H7 (cell line): ENCODE results near the gene NDUFB11. TPM values are rescaled to one million over a fixed set of nuclear protein-coding genes. Genes with fewer than 3 reads are reported as not detected.
"Not testable (repeated sequence)": the region's sequence is repeated elsewhere in the genome, so short reads cannot be mapped to it uniquely, and the experiment has no call there.

Experiments
- DNase-seq: peaks from one replicate; pipeline ENCODE4 v3.0.0; 2012
- H3K27me3 ChIP-seq: 2 replicates; pipeline ENCODE4 v1.6.0; 2011; ENCODE audit warnings: mild to moderate bottlenecking, low read length; ENCODE audit not compliant: control insufficient read depth, insufficient read depth
- H3K36me3 ChIP-seq: replicated peaks from 2 replicates; pipeline ENCODE4 v1.5.1; 2011; ENCODE audit warnings: low read length; ENCODE audit not compliant: control insufficient read depth, insufficient read depth
- H3K4me3 ChIP-seq: 2 replicates; pipeline ENCODE4 v1.5.1; 2011; ENCODE audit warnings: low read depth, mild to moderate bottlenecking, control low read depth, low read length, moderate library complexity; ENCODE audit not compliant: insufficient read depth
- total RNA-seq: library from RNA; depleted of rRNA; stranded (reverse); fragments of >200 nt; shearing (Covaris generic); gene quantifications from 2 replicates; pipeline ENCODE4 v1.2.3, GENCODE V29; 2014

Gene NDUFB11
- total RNA-seq, 1 experiment from 2014 or later, result 106 TPM

- peak; percentile 72 for DNase-seq
- H3K27me3 ChIP-seq, result no peaks in the 10 kb centered on the region
- H3K4me3 ChIP-seq, result peak overlapping the region; percentile 70
- peaks cover 6% of the 10 kb centered on the region for H3K36me3 ChIP-seq
Measured at GRCh38 chrX:47145395-47146120, 1.1 kb upstream of the NDUFB11 start.

GRCh38 chrX:47143894-47144625 lies 442 bp downstream of the NDUFB11 start:
- no peaks in the 10 kb centered on the region for H3K27me3 ChIP-seq
- DNase-seq, result peak; percentile 81
- H3K36me3 ChIP-seq, result peaks cover 6% of the 10 kb centered on the region

GRCh38 chrX:47138171-47138570 lies 6.3 kb downstream of the NDUFB11 start:
- Histone ChIP-seq H3K36me3 (peaks cover 6% of the 10 kb centered on the region), H3K4me3 (no peak overlapping the region), H3K27me3 (no peaks in the 10 kb centered on the region)
- DNase-seq, result no peak

More at GRCh38 chrX:47143894-47144625, 442 bp downstream of the NDUFB11 start:
- peak overlapping the region; percentile 70 for H3K4me3 ChIP-seq

GRCh38 chrX:47135650-47136049 lies 8.9 kb downstream of the NDUFB11 start:
- not testable (repeated sequence) for H3K36me3 ChIP-seq, H3K4me3 ChIP-seq, H3K27me3 ChIP-seq, DNase-seq

DNA sequence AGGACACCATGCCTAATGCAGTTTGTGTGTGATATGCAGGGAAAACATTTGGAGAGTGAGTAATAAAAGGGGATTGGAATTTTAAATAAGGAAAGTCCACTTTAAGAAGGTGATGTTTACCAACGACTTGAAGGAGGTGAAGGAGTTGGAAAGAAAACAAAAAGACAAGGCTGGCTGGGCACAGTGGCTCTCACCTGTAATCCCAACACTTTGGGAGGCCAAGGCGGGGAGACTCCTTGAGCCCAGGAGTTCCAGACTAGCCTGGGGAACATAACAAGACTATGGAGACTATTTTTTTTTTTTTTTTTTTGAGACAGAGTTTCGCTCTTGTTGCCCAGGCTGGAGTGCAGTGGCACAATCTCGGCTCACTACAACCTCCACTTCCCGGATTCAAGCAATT lies 11.0 kb downstream of the NDUFB11 start:
- no peaks in the 10 kb centered on the region for H3K27me3 ChIP-seq
- no peak overlapping the region for H3K4me3 ChIP-seq
- no peak for DNase-seq
- no peaks in the 10 kb centered on the region for H3K36me3 ChIP-seq

DNA sequence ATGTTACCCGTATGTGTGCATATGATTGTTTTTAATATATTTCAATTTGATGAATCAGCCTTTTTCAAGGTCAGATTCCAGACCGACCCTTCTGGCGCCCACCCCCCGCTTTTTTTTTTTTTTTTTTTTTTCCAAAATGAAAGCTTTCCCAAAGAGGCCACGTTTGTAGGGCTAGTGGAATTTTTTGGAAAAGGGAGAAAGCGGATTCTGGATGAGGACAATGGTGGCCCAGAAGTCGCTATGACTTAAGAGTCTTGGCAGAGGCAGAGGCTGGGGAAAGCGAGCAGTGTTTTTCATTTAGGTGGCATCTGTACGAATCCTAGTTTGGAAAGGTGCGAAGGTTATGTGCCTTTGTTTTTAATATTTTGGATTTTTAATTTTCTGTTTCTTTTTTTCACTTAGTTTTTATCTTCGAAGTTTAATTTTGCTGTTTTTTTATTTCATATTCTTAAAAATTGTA lies 14.6 kb downstream of the NDUFB11 start:
- no peak for DNase-seq
- peak overlapping the region; percentile 63 for H3K4me3 ChIP-seq
- no peaks in the 10 kb centered on the region for H3K27me3 ChIP-seq
- H3K36me3 ChIP-seq, result no peaks in the 10 kb centered on the region

GRCh38 chrX:47129157-47129898 lies 15.2 kb downstream of the NDUFB11 start:
- H3K36me3 ChIP-seq, result no peaks in the 10 kb centered on the region
- H3K4me3 ChIP-seq, result peak overlapping the region; percentile 63
- H3K27me3 ChIP-seq, result no peaks in the 10 kb centered on the region
- peak; percentile 84 for DNase-seq

- not testable (repeated sequence) for H3K4me3 ChIP-seq, H3K36me3 ChIP-seq, DNase-seq, H3K27me3 ChIP-seq
Measured at GRCh38 chrX:47124466-47124865, 20.0 kb downstream of the NDUFB11 start.

GRCh38 chrX:47116551-47117110 lies 27.9 kb downstream of the NDUFB11 start:
- not testable (repeated sequence) for H3K27me3 ChIP-seq, H3K36me3 ChIP-seq, H3K4me3 ChIP-seq, DNase-seq

DNA sequence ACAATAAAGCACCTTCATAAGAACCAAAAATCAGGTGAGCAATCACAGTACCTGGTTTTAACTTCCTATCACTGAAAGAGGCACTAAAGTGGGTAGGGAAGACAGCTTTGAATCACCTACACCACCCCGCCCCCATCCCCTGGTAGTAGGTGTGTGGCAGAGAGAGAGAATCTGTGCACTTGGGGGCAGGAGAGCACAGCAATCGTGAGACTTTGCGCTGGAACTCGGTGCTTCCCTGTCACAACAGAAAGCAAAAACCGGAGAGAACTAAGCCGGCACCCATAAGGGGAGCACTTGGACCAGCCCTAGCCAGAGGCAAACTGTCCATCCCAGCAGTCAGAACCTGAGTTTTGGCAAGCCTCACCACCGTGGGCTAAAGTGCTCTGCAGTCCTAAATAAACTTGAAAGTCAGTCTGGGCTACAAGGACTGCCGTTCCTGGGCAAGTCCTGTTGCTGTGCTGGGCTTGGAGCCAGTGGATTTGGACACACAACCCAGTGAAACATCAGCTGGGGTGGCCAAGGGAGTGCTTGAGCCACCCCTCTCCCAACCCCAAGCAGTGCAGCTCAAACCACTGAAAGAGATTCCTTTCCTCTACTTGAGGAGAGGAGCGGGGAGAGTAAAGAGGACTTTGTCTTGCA lies 32.1 kb downstream of the NDUFB11 start:
- Histone ChIP-seq H3K4me3 (no peak overlapping the region), H3K36me3 (no peaks in the 10 kb centered on the region), H3K27me3 (no peaks in the 10 kb centered on the region)
- DNase-seq, result no peak

GRCh38 chrX:47110936-47111615 lies 33.4 kb downstream of the NDUFB11 start:
- H3K36me3 ChIP-seq, H3K27me3 ChIP-seq, H3K4me3 ChIP-seq, DNase-seq: not testable (repeated sequence)

- no peaks in the 10 kb centered on the region for H3K36me3 ChIP-seq
- no peak overlapping the region for H3K4me3 ChIP-seq
- no peak for DNase-seq
- H3K27me3 ChIP-seq, result no peaks in the 10 kb centered on the region
Measured at GRCh38 chrX:47101206-47101605, 43.3 kb downstream of the NDUFB11 start.

GRCh38 chrX:47098338-47099094 lies 46.0 kb downstream of the NDUFB11 start:
- Histone ChIP-seq H3K27me3 (no peaks in the 10 kb centered on the region), H3K36me3 (no peaks in the 10 kb centered on the region), H3K4me3 (no peak overlapping the region)
- DNase-seq, result no peak
